NCI-H510A treated with DMSO at 0.1 percent for 48 hours (cell line): Measurements from ENCODE around the gene EHHADH.
"Not testable (repeated sequence)": the region's sequence is repeated elsewhere in the genome, so short reads cannot be mapped to it uniquely, and the experiment has no call there.

Source experiments
- DNase-seq: peaks from one replicate; lab custom pipeline; 2025; lab: John Stamatoyannopoulos, UW

The EHHADH gene

GRCh38 chr3:185251272-185251671 is 2.6 kb downstream of the EHHADH start:
- DNase-seq = no peak

GRCh38 chr3:185250653-185251052 is 3.2 kb downstream of the EHHADH start:
- no peak for DNase-seq

- DNase-seq = no peak
Measured at GRCh38 chr3:185250247-185250646, 3.6 kb downstream of the EHHADH start.

DNA sequence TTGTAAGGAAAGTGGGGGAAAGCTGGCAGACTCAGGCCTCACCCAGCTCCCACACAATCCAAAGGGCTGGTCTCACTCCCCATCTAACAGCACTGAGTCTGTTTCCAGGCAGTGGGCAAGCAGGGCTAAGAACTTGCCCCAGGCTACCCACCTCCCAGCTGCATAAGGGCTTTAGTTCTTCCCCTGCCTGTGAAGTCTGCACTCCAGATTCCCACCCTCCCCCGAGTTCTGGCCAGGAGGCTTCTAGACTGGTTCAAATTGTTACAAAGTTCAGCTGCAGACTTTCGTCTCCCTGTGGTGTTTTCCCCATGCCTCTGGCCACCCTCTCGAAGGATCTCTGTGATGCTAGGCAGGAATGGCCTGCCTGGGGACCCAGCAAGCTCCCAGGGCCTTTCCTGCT is 11.2 kb downstream of the EHHADH start:
- DNase-seq = no peak

DNA sequence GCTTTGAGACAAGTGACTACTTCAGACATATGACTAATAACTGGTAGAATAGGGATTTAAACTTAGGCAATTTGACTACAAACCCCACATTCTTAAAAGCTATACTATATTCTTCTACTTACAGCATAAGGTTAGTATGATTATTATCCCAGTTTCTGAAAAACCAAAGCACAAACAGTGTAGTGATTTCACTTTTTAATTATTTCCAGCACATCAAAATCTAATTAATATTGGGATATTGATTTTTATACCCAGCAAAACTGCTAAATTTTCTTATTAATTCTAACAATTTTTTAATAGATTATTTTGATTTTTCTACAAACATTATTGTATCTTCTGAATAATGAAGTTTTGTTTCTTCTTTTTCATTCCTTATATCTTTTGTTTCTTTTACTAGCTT is 16.9 kb downstream of the EHHADH start:
- no peak for DNase-seq

GRCh38 chr3:185233328-185233727 is 20.5 kb downstream of the EHHADH start:
- DNase-seq = no peak

GRCh38 chr3:185226526-185226925 is 27.3 kb downstream of the EHHADH start:
- DNase-seq = not testable (repeated sequence)

DNA sequence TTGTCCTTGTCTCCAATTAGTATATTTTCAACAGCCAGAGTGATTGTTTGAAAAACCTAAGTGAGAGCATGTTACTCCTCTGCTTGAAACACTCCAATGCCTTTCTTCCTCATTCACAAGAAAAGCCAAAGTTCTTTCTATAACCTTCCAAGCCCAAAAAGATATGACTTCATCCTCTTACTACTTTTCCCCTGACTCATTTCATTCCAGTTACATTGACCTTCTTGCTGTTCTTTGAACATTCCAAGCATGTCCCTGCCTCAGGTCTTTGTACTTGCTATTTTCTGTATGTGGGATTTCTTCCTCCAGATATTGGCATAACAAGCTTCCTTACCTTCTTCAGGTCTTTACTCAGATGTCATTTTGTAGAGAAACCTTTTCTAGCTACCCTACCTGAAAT is 28.3 kb downstream of the EHHADH start:
- no peak for DNase-seq

GRCh38 chr3:185225080-185225479 is 28.8 kb downstream of the EHHADH start:
- DNase-seq = no peak

GRCh38 chr3:185221203-185221602 is 32.6 kb downstream of the EHHADH start:
- no peak for DNase-seq

DNA sequence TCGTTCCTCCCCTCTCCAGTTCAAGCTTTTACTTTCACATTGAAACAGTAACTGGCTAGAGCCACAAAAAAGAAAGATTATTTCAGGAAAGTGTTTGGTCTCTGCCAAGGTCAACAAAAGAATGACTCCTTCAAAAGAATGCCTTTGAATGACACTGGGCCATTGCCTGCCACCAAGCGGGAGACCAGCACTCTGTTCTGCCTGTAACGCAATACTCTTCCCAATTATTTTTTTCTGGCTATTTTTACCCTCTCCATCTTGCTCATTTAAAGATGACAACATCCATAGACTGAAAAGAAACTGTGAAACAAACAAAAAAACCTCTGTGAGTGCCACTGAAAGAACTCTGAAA is 37.3 kb downstream of the EHHADH start:
- no peak for DNase-seq

GRCh38 chr3:185215873-185216606 is 37.8 kb downstream of the EHHADH start:
- peak; percentile 38 for DNase-seq

DNA sequence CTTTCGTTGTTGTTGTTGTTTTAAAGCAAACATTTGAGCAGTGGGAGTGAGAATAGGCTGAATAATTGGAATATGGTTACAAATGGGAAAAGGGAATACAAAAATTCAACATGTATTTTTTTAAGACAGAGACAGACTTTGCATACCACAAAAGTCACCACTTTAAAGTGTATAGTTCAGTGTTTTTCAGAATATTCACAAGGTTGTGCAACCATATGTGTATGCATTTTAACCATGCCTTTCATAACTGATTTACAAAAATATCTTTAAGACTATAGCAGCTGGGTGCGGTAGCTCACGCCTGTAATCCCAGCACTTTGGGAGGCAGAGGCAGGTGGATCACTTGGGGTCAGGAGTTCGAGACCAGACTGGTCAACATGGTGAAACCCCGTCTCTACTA is 41.3 kb downstream of the EHHADH start:
- no peak for DNase-seq

GRCh38 chr3:185212086-185212485 is 41.8 kb downstream of the EHHADH start:
- no peak for DNase-seq

GRCh38 chr3:185210621-185211142 is 43.2 kb downstream of the EHHADH start:
- no peak for DNase-seq

GRCh38 chr3:185208823-185209222 is 45.0 kb downstream of the EHHADH start:
- no peak for DNase-seq

DNA sequence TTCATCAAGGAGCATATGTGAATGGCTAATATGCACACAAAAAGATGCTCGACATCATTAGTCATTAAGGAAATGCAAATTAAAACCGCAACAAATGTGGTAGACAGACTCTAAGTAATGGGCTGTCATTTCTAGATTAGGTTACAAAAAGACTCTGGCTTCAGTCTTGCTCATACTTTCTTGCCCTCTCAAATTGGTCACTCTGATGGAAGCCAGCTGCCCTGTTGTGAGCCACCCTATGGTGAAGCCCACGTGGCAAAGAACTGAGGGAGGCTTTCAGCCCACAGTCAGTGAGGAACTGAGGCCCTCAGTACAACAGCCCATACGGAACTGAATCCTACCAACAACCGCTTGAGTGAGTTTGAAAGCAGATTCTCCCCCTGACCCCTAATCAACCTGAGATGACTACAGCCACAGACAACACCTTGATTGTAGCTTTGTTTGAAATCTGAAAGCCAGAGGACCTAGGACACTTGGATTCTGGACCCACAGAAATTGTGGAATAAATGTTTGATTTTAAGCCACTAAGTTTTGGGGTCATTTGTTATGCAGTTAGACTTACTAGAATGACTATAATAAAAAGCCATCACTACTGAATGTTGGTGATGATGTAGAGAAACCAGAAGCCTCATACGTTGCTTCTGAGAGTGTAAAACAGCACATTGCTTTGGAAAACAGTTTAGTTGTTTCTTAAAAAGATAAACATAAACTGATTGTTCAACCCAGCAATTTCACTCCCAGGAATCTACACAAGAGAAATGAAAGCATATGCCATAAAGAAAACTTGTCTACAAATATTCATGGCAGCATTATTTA is 45.7 kb downstream of the EHHADH start:
- no peak for DNase-seq

DNA sequence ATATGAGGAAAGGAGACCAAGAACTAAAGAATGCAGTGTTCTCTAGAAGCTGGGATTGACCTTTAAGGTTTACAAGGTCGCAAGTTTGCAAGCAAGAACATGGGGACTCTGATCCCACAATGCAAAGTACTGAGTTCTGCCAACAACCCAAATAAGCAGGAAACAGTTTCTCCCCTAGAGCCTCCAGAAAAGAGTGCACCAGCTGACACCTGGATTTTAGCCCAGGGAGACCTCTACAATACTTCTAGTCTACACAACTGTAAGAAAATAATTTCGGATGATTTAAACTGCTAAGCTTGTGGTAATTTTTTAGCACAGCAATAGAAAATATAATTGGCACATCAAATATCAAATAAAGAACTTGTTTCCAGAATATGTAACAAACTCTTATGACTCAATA is 46.4 kb downstream of the EHHADH start:
- no peak for DNase-seq

DNA sequence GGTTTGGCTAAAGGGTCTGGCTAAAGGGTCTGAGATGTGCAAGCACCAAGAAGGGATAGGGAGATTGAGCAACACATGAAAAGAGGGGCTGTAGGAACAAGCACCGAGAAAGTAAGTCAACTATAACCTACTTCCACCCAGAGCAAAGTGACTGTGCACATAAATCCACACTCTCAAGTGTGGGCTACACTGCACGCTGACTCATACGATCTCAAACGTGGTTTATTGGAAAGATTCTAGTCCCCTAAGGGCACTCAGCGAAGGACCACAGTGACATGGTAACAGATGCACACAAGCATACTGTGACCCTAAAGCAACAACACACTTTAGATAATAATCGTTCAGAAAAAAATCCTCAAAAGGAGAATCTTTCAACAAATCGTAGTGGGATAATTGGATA is 48.0 kb downstream of the EHHADH start:
- DNase-seq = no peak

DNA sequence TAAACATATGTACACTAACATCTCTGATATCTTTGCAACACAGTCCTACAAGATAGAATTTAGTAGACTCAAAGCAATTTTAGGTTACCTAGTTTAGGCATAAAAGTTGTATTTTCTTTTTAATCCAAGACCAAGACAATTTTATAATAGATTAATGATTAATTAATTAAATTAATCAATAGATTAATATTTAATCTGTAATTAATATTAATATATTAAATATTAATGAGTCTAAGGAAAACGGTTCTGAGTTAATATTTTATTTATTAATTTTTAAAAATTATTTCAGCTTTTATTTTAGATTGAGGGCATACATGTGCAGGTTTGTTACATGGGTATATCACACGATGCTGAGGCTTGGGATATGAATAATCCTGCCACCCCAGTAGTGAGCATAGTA is 49.0 kb downstream of the EHHADH start:
- no peak for DNase-seq

GRCh38 chr3:185200639-185201038 is 53.2 kb downstream of the EHHADH start:
- no peak for DNase-seq

DNA sequence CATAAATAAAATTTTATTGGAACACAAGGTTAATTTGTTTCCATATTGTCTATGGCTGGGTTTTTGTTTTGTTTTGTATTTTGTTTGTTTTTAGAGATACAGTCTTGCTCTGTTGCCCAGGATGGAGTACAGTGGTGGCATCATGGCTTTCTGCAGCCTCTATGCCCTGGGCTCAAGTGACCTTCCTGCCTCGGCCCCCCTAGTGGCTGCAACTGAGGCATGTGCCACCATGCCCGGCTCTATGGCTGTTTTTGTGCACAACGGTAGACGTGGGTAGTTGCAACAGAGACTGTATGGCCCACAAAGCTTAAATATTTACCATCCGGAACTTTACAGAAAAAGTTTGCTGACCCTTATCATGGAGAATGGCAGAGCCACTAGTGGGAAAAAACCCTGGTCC is 54.2 kb downstream of the EHHADH start:
- no peak for DNase-seq

DNA sequence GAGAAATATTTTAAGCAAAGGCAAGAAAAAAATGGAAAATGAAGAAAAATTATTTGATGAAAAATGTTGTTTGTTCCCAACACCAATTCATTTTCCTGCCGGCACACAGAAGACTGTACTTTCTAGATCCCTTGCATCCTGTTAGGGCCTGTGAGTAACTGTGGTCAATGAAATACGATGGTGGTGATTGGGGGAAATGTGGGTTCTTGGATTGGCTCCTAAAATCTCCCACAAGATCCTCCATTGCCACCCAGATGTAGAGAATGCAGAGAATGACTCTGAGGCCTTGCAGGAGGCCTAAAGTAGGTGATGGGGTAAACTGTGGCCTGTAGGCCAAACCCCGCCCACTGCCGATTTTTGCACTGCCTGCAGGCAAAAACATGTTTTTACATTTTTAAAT is 54.6 kb downstream of the EHHADH start:
- no peak for DNase-seq
